Liver (tissue), 9 donors: ENCODE data around the gene ZNF574. TPM values are rescaled to one million over a fixed set of nuclear protein-coding genes. Genes with fewer than 3 reads are reported as not detected.

Experiments
- DNase-seq: peaks from one replicate; pipeline ENCODE4 v3.0.0-alpha.2; 2017; ENCODE audit warnings: low spot score
- H3K27ac ChIP-seq, 2 donors: one replicate each; pipeline ENCODE4 v1.7.0; 2013; ENCODE audit warnings: inconsistent platforms in 2 of 2, low read length in 2 of 2, control low read depth in 1 of 2, low read depth in 1 of 2, mild to moderate bottlenecking in 1 of 2
- H3K27me3 ChIP-seq, 4 donors: one replicate each; pipeline versions ENCODE4 v1.6.1 to v1.7.0; 2013; ENCODE audit warnings: low read length in 3 of 4, inconsistent platforms in 1 of 4, mild to moderate bottlenecking in 1 of 4, moderate library complexity in 1 of 4; ENCODE audit not compliant: control insufficient read depth in 4 of 4, insufficient read depth in 4 of 4
- H3K36me3 ChIP-seq, 4 donors: one replicate each; pipeline versions ENCODE4 v1.6.1 to v1.7.0; 2013; ENCODE audit warnings: low read length in 3 of 4, mild to moderate bottlenecking in 3 of 4, low read depth in 1 of 4, moderate library complexity in 1 of 4; ENCODE audit not compliant: control insufficient read depth in 4 of 4, insufficient read depth in 3 of 4
- H3K4me1 ChIP-seq, 4 donors: one replicate each; pipeline versions ENCODE4 v1.6.1 to v1.7.0; 2013; ENCODE audit warnings: low read length in 3 of 4, mild to moderate bottlenecking in 3 of 4, moderate library complexity in 1 of 4; ENCODE audit not compliant: control insufficient read depth in 4 of 4, insufficient read depth in 4 of 4
- H3K4me3 ChIP-seq, 3 donors: one replicate each; pipeline versions ENCODE4 v1.6.1 to v1.7.0; 2013; ENCODE audit warnings: low read length in 3 of 3, control low read depth in 1 of 3, low read depth in 1 of 3, mild to moderate bottlenecking in 1 of 3
- H3K9ac ChIP-seq, 2 donors: one replicate each; pipeline ENCODE4 v1.7.0; 2013; ENCODE audit warnings: low read length in 2 of 2, mild to moderate bottlenecking in 2 of 2, moderate library complexity in 2 of 2, control low read depth in 1 of 2, low read depth in 1 of 2
- H3K9me3 ChIP-seq, 4 donors: one replicate each; pipeline versions ENCODE4 v1.6.1 to v1.7.0; 2013; ENCODE audit warnings: low read length in 3 of 4; ENCODE audit not compliant: control insufficient read depth in 4 of 4
- FOXA1 ChIP-seq: IDR thresholded peaks from 2 replicates; pipeline ENCODE4 v1.6.1; 2016; ENCODE audit warnings: antibody characterized with exemption
- FOXA2 ChIP-seq: IDR thresholded peaks from 2 replicates; pipeline ENCODE4 v1.6.1; 2016; ENCODE audit warnings: antibody characterized with exemption
- GABPA ChIP-seq, 2 donors: IDR thresholded peaks in 1 of 2; conservative IDR thresholded peaks in 1 of 2; 2 replicates each; pipeline ENCODE4 v1.6.1; 2016; ENCODE audit warnings: antibody characterized with exemption in 2 of 2, mild to moderate bottlenecking in 1 of 2, moderate library complexity in 1 of 2
- HNF4G ChIP-seq: IDR thresholded peaks from 2 replicates; pipeline ENCODE4 v1.6.1; 2016; ENCODE audit warnings: antibody characterized with exemption
- JUND ChIP-seq, 2 donors: IDR thresholded peaks; 2 replicates each; pipeline ENCODE4 v1.6.1; 2016; ENCODE audit warnings: antibody characterized with exemption in 2 of 2
- RAD21 ChIP-seq, 2 donors: IDR thresholded peaks; 2 replicates each; pipeline ENCODE4 v1.6.1; 2016; ENCODE audit warnings: antibody characterized with exemption in 2 of 2, mild to moderate bottlenecking in 2 of 2
- SP1 ChIP-seq: IDR thresholded peaks from 2 replicates; pipeline ENCODE4 v1.6.1; 2018; ENCODE audit warnings: antibody characterized with exemption, mild to moderate bottlenecking
- TAF1 ChIP-seq: conservative IDR thresholded peaks from 2 replicates; pipeline ENCODE4 v1.6.1; 2016; ENCODE audit warnings: antibody characterized with exemption, mild to moderate bottlenecking
- YY1 ChIP-seq: IDR thresholded peaks from 2 replicates; pipeline ENCODE4 v1.6.1; 2016; ENCODE audit warnings: antibody characterized with exemption, mild to moderate bottlenecking
- WGBS: extraction: QIAGEN DNeasy Blood & Tissue Kit; methylation state at CpG from one replicate; pipeline ENCODE4 v1.1.7; 2013; 5-methylcytosine and 5-hydroxymethylcytosine counted together
- polyA plus RNA-seq, 2 donors: library from polyadenylated mRNA; stranded (reverse) in 1 of 2; unstranded in 1 of 2; fragments of 200-250 nt in 1 of 2; fragments of >200 nt in 1 of 2; fragmentation: Nextera tagmentation in 1 of 2; extraction: Ambion mirVana in 1 of 2; gene quantifications; one replicate each; pipeline versions ENCODE4 v1.2.1 to v1.2.3, GENCODE V29; 2013 to 2015
- total RNA-seq, 2 donors: library from RNA; depleted of rRNA; stranded (reverse); fragments of >200 nt; gene quantifications; one replicate each; pipeline ENCODE4 v1.2.3, GENCODE V29; 2014
- TF ChIP-seq, protein P1 (sequence below): IDR thresholded peaks from 2 replicates; pipeline ENCODE4 v1.6.1; 2016; ENCODE audit warnings: antibody characterized with exemption
- TF ChIP-seq, protein P2 (sequence below): IDR thresholded peaks from 2 replicates; pipeline ENCODE4 v1.6.1; 2016; ENCODE audit warnings: antibody characterized with exemption
- TF ChIP-seq, protein P3 (sequence below): fragments of 150-350 bp; IDR thresholded peaks from 2 replicates; pipeline ENCODE4 v1.5.1; 2017; ENCODE audit warnings: improper control_type of control experiment, low read depth, low read length; ENCODE audit not compliant: missing input control
- TF ChIP-seq, protein P4 (sequence below): IDR thresholded peaks from 2 replicates; pipeline ENCODE4 v1.6.1; 2016; ENCODE audit warnings: antibody characterized with exemption
- TF ChIP-seq, protein P5 (sequence below): IDR thresholded peaks from 2 replicates; pipeline ENCODE4 v1.6.1; 2016; ENCODE audit warnings: antibody characterized with exemption, mild to moderate bottlenecking
- donor health status: healthy.
- donor health status: healthy.
- donor health status: healthy.
- donor health status: healthy.
- donor health status: healthy.

Gene ZNF574
- total and polyA plus RNA-seq, 4 donors: 3.3 to 7.4 (median 6.5) TPM

DNA sequence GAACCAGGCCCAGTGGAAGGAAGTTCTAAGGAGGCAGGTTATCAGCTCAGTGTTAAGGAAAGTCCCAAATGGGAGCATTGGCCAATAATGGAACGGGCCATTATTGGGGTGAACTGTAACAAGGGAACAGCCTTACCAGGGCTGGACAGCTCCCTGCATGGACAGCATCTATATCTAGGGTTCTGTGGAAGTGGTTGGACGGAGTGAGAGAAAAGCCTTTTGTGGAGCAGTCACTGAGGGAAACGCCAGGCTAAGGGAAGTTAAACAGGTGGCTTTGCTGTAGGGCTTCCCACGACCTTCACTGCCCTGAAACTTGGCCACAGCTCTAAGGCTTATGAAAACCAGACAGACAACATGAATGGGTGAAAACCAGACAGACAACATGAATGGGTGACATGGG, 39.3 kb downstream of the ZNF574 start:
- TF ChIP-seq RAD21 (IDR thresholded peaks at IDR 0.05) (no peak), TAF1 (no peak), SP1 (no peak), FOXA2 (no peak), FOXA1 (no peak), YY1 (no peak), JUND (IDR thresholded peaks at IDR 0.05) (no peak)
- TF ChIP-seq, protein P1, sequence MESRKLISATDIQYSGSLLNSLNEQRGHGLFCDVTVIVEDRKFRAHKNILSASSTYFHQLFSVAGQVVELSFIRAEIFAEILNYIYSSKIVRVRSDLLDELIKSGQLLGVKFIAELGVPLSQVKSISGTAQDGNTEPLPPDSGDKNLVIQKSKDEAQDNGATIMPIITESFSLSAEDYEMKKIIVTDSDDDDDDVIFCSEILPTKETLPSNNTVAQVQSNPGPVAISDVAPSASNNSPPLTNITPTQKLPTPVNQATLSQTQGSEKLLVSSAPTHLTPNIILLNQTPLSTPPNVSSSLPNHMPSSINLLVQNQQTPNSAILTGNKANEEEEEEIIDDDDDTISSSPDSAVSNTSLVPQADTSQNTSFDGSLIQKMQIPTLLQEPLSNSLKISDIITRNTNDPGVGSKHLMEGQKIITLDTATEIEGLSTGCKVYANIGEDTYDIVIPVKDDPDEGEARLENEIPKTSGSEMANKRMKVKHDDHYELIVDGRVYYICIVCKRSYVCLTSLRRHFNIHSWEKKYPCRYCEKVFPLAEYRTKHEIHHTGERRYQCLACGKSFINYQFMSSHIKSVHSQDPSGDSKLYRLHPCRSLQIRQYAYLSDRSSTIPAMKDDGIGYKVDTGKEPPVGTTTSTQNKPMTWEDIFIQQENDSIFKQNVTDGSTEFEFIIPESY: no peak
- TF ChIP-seq, protein P2, sequence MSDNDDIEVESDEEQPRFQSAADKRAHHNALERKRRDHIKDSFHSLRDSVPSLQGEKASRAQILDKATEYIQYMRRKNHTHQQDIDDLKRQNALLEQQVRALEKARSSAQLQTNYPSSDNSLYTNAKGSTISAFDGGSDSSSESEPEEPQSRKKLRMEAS: no peak
- TF ChIP-seq, protein P3, sequence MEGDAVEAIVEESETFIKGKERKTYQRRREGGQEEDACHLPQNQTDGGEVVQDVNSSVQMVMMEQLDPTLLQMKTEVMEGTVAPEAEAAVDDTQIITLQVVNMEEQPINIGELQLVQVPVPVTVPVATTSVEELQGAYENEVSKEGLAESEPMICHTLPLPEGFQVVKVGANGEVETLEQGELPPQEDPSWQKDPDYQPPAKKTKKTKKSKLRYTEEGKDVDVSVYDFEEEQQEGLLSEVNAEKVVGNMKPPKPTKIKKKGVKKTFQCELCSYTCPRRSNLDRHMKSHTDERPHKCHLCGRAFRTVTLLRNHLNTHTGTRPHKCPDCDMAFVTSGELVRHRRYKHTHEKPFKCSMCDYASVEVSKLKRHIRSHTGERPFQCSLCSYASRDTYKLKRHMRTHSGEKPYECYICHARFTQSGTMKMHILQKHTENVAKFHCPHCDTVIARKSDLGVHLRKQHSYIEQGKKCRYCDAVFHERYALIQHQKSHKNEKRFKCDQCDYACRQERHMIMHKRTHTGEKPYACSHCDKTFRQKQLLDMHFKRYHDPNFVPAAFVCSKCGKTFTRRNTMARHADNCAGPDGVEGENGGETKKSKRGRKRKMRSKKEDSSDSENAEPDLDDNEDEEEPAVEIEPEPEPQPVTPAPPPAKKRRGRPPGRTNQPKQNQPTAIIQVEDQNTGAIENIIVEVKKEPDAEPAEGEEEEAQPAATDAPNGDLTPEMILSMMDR: no peak
- TF ChIP-seq, protein P4, sequence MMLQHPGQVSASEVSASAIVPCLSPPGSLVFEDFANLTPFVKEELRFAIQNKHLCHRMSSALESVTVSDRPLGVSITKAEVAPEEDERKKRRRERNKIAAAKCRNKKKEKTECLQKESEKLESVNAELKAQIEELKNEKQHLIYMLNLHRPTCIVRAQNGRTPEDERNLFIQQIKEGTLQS: no peak
- TF ChIP-seq, protein P5, sequence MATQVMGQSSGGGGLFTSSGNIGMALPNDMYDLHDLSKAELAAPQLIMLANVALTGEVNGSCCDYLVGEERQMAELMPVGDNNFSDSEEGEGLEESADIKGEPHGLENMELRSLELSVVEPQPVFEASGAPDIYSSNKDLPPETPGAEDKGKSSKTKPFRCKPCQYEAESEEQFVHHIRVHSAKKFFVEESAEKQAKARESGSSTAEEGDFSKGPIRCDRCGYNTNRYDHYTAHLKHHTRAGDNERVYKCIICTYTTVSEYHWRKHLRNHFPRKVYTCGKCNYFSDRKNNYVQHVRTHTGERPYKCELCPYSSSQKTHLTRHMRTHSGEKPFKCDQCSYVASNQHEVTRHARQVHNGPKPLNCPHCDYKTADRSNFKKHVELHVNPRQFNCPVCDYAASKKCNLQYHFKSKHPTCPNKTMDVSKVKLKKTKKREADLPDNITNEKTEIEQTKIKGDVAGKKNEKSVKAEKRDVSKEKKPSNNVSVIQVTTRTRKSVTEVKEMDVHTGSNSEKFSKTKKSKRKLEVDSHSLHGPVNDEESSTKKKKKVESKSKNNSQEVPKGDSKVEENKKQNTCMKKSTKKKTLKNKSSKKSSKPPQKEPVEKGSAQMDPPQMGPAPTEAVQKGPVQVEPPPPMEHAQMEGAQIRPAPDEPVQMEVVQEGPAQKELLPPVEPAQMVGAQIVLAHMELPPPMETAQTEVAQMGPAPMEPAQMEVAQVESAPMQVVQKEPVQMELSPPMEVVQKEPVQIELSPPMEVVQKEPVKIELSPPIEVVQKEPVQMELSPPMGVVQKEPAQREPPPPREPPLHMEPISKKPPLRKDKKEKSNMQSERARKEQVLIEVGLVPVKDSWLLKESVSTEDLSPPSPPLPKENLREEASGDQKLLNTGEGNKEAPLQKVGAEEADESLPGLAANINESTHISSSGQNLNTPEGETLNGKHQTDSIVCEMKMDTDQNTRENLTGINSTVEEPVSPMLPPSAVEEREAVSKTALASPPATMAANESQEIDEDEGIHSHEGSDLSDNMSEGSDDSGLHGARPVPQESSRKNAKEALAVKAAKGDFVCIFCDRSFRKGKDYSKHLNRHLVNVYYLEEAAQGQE: no peak
- no peaks in the 10 kb centered on the region for H3K36me3 ChIP-seq
- H3K9me3 ChIP-seq: no peaks in the 10 kb centered on the region
- 71% methylated on average over 4 of the region's 4 CpGs for WGBS
- DNase-seq: no peak
- no peak overlapping the region for H3K9ac ChIP-seq
- no peak overlapping the region for H3K4me3 ChIP-seq
- H3K27me3 ChIP-seq: no peaks in the 10 kb centered on the region
- no peak overlapping the region for H3K27ac ChIP-seq
- H3K4me1 ChIP-seq: no peaks in the 10 kb centered on the region

DNA sequence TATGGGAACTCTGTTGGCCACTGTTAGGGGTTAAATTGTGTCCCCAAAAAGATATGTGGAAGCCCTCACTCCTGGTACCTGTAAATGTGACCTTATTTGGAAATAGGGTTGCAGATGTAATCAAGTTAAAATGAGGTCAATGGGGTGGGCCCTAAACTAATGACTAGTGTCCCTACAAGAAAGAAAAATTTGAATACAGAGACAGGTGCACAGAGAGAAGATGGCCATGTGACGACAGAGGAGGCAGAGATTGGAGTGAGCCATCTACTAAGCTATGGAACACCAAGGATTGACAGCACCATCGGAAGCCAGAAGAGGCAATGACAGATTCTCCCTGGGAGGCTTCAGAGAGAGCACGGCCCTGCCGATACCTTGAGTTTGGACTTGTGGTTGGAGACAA, 39.7 kb downstream of the ZNF574 start:
- no peak overlapping the region for H3K9ac ChIP-seq
- DNase-seq: no peak
- no peaks in the 10 kb centered on the region for H3K27me3 ChIP-seq
- no peak overlapping the region for H3K27ac ChIP-seq
- TF ChIP-seq HNF4G (no peak), GABPA (IDR thresholded peaks at IDR 0.05 in 1 of 2, conservative IDR thresholded peaks at IDR 0.05 in 1 of 2) (no peak)
- 86% methylated on average over 4 of the region's 4 CpGs for WGBS
- no peaks in the 10 kb centered on the region for H3K4me1 ChIP-seq
- H3K9me3 ChIP-seq: no peaks in the 10 kb centered on the region
- H3K36me3 ChIP-seq: no peaks in the 10 kb centered on the region
- H3K4me3 ChIP-seq: no peak overlapping the region
